HepG2 (cell line): Measurements from ENCODE around the gene RASA3. TPM values are rescaled to one million over a fixed set of nuclear protein-coding genes. Genes with fewer than 3 reads are reported as not detected.
A peak's percentile ranks its signal among the peaks of the same experiment; 100 is the strongest.

ENCODE experiments used
- AGO2 ChIP-seq: fragments of 200-400 bp; formaldehyde crosslinking; optimal IDR thresholded peaks from 2 replicates; pipeline ENCODE3; 2017; ENCODE audit warnings: mild to moderate bottlenecking, low read depth, low read length, moderate library complexity
- CEBPB ChIP-seq: IDR thresholded peaks from 2 replicates; pipeline ENCODE4 v1.6.1; 2011; ENCODE audit warnings: low read depth, low read length, improper control_type of control experiment, borderline replicate concordance
- DR1 ChIP-seq: sonication (generic); formaldehyde crosslinking; IDR thresholded peaks from 2 replicates; pipeline ENCODE4 v1.8.0; 2021; ENCODE audit warnings: mild to moderate bottlenecking, missing genetic modification reagents, inconsistent platforms
- DZIP1 ChIP-seq: sonication (generic); formaldehyde crosslinking; IDR thresholded peaks from 2 replicates; pipeline ENCODE4 v1.5.0; 2020; ENCODE audit warnings: mild to moderate bottlenecking, missing genetic modification reagents
- GMEB2 ChIP-seq: IDR thresholded peaks from 2 replicates; pipeline ENCODE4 v1.6.1; 2016; ENCODE audit warnings: missing biosample characterization, missing genetic modification reagents, low read depth
- HDAC2 ChIP-seq: sonication (generic); formaldehyde crosslinking; IDR thresholded peaks from 2 replicates; pipeline ENCODE4 v1.4.0; 2020; ENCODE audit warnings: missing genetic modification reagents
- HNF4G ChIP-seq, 2 experiments: sonication (generic) in 1 of 2; formaldehyde crosslinking in 1 of 2; IDR thresholded peaks; 2 replicates each; pipeline versions ENCODE4 v1.4.0 to v1.6.1; 2011 to 2020; ENCODE audit warnings: borderline replicate concordance in 2 of 2, low read depth in 2 of 2, mild to moderate bottlenecking in 2 of 2, low read length in 1 of 2, missing genetic modification reagents in 1 of 2, moderate library complexity in 1 of 2
- HOXA5 ChIP-seq: sonication (generic); formaldehyde crosslinking; IDR thresholded peaks from 2 replicates; pipeline ENCODE4 v1.4.0; 2020; ENCODE audit warnings: missing genetic modification reagents
- PHB2 ChIP-seq: fragments of 450-650 bp; IDR thresholded peaks from 2 replicates; pipeline ENCODE4 v1.6.1; 2018; ENCODE audit not compliant: partially characterized antibody
- PHF8 ChIP-seq: sonication (generic); formaldehyde crosslinking; IDR thresholded peaks from 2 replicates; pipeline ENCODE4 v1.5.0; 2020; ENCODE audit warnings: missing genetic modification reagents
- PLSCR1 ChIP-seq: sonication (generic); formaldehyde crosslinking; IDR thresholded peaks from 2 replicates; pipeline ENCODE4 v1.5.0; 2020; ENCODE audit warnings: missing genetic modification reagents, mild to moderate bottlenecking, borderline replicate concordance
- SCMH1 ChIP-seq: sonication (generic); formaldehyde crosslinking; IDR thresholded peaks from 2 replicates; pipeline ENCODE4 v1.9.0; 2021; ENCODE audit warnings: missing genetic modification reagents, mild to moderate bottlenecking, borderline replicate concordance
- SRF ChIP-seq: IDR thresholded peaks from 2 replicates; pipeline ENCODE4 v1.6.1; 2011; ENCODE audit warnings: mild to moderate bottlenecking, low read depth, low read length, moderate library complexity
- SRSF4 ChIP-seq: fragments of 200-400 bp; formaldehyde crosslinking; IDR thresholded peaks from one replicate; pipeline ENCODE4 v1.6.1; 2018; ENCODE audit warnings: mild to moderate bottlenecking, low read depth, low read length, moderate library complexity; ENCODE audit not compliant: poor library complexity, severe bottlenecking
- ZBTB1 ChIP-seq: sonication (generic); formaldehyde crosslinking; IDR thresholded peaks from 2 replicates; pipeline ENCODE4 v1.4.0; 2020; ENCODE audit warnings: missing genetic modification reagents, borderline replicate concordance
- ZBTB46 ChIP-seq: sonication (generic); formaldehyde crosslinking; IDR thresholded peaks from 2 replicates; pipeline ENCODE4 v1.4.0; 2020; ENCODE audit warnings: mild to moderate bottlenecking, missing genetic modification reagents, borderline replicate concordance
- ZNF10 ChIP-seq: sonication (generic); formaldehyde crosslinking; IDR thresholded peaks from 2 replicates; pipeline ENCODE4 v1.4.0; 2020; ENCODE audit warnings: mild to moderate bottlenecking, low read depth, missing genetic modification reagents, borderline replicate concordance
- ZNF234 ChIP-seq: sonication (generic); formaldehyde crosslinking; conservative IDR thresholded peaks from 2 replicates; pipeline ENCODE4 v1.5.1; 2020; ENCODE audit warnings: mild to moderate bottlenecking, missing genetic modification reagents
- ZNF251 ChIP-seq: sonication (generic); formaldehyde crosslinking; IDR thresholded peaks from 2 replicates; pipeline ENCODE4 v1.9.0; 2021; ENCODE audit warnings: mild to moderate bottlenecking, missing genetic modification reagents
- ZNF263 ChIP-seq: sonication (generic); formaldehyde crosslinking; IDR thresholded peaks from 2 replicates; pipeline ENCODE4 v1.4.0; 2020; ENCODE audit warnings: missing genetic modification reagents
- ZNF747 ChIP-seq: sonication (generic); formaldehyde crosslinking; IDR thresholded peaks from 2 replicates; pipeline ENCODE4 v1.8.1; 2023; ENCODE audit warnings: missing genetic modification reagents, mild to moderate bottlenecking, borderline replicate concordance
- ZNF790 ChIP-seq: sonication (generic); formaldehyde crosslinking; IDR thresholded peaks from 2 replicates; pipeline ENCODE4 v1.8.0; 2022; ENCODE audit warnings: missing genetic modification reagents, mild to moderate bottlenecking, borderline replicate concordance
- polyA plus RNA-seq, 8 experiments: library from polyadenylated mRNA; depleted of rRNA in 3 of 8; stranded (reverse) in 7 of 8; unstranded in 1 of 8; fragments of >200 nt; fragmentation: Illumina TruSeq in 4 of 8; extraction: Trizol in 4 of 8; gene quantifications; 2 replicates each; pipeline versions ENCODE4 v1.2.1 to v1.2.3, GENCODE V29; 2011 to 2016; ENCODE audit warnings: low read depth in 4 of 8, missing spikeins in 1 of 8, mixed read lengths in 1 of 8; ENCODE audit not compliant: insufficient read depth in 1 of 8
- total RNA-seq, 5 experiments: library from RNA; depleted of rRNA; stranded (reverse); fragments of >200 nt; fragmentation: Illumina TruSeq; extraction: Trizol; gene quantifications; 2 replicates each; pipeline ENCODE4 v1.2.3, GENCODE V29; 2016; ENCODE audit warnings: low read depth in 1 of 5

RASA3 gene
- total and polyA plus RNA-seq, 2 of the 13 experiments (the other 11 are each of a cell fraction or from before 2014, with no cell fraction given) = 0.05 TPM; not detected in 1

GRCh38 chr13:114161644-114162532, 29.5 kb upstream of the RASA3 start (continued):
- TF ChIP-seq GMEB2 (CRISPR knock-in tag) = no peak
- TF ChIP-seq PLSCR1 = no peak
- no peak for TF ChIP-seq SRF
- no peak for TF ChIP-seq DZIP1 (CRISPR knock-in tag)
- TF ChIP-seq PHF8 = no peak
- TF ChIP-seq HOXA5 (CRISPR knock-in tag) = no peak
- no peak for TF ChIP-seq AGO2
- peak; percentile 43; the same call in 1 of the 2 replicates for TF ChIP-seq HDAC2
- no peak for TF ChIP-seq ZBTB46 (CRISPR knock-in tag)
- no peak for TF ChIP-seq SCMH1 (CRISPR knock-in tag)
- TF ChIP-seq CEBPB = no peak
- no peak for TF ChIP-seq ZNF10 (CRISPR knock-in tag)
- TF ChIP-seq DR1 = no peak
- TF ChIP-seq PHB2 = no peak
- TF ChIP-seq ZBTB1 = no peak
- TF ChIP-seq ZNF747 = no peak; the same call in 1 of the 2 replicates
- TF ChIP-seq ZNF234 = no peak
- no peak for TF ChIP-seq SRSF4
- no peak for TF ChIP-seq ZNF251 (CRISPR knock-in tag)
- no peak for TF ChIP-seq HNF4G (IDR thresholded peaks at IDR 0.05; ENCODE audit: borderline replicate concordance, low read depth, low read length)
- TF ChIP-seq HNF4G (CRISPR knock-in tag; IDR thresholded peaks at IDR 0.05; ENCODE audit: borderline replicate concordance, low read depth) = no peak
- TF ChIP-seq ZNF263 (CRISPR knock-in tag) = peak; percentile 86
- TF ChIP-seq ZNF790 (CRISPR knock-in tag) = no peak
